22Rv1 (cell line): Measurements from ENCODE around the gene MALRD1.

ENCODE experiments used
- H3K27ac ChIP-seq: fragments of 450-650 bp; 2 replicates; pipeline ENCODE4 v1.5.1; 2017
- ZFX ChIP-seq: fragments of 450-650 bp; IDR thresholded peaks from 2 replicates; pipeline ENCODE4 v1.6.1; 2017; ENCODE audit warnings: antibody characterized with exemption, borderline replicate concordance
- TF ChIP-seq, protein P1 (sequence below): fragments of 450-650 bp; IDR thresholded peaks from 2 replicates; pipeline ENCODE4 v1.5.1; 2017; ENCODE audit warnings: mild to moderate bottlenecking

Gene MALRD1

DNA sequence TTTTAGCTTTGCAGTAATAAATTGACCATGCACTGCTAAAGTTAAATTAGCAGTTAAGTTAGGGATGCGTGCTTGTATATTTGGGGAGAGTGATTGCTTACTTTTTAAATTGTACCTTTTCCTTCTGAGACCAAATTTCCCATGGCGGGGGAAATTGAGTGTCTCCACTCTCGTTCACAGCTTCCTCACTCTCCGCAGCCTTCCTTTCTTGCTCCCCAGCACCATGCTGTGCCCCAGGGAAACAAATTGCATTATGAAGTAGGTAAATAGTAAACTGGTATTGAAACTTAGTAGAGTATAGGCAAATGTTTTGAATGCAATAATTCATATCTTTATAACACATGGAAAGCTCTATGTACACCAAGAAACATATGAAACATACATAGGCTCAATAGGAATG lies 85.4 kb downstream of the MALRD1 start:
- no peak for TF ChIP-seq ZFX
- TF ChIP-seq, protein P1, sequence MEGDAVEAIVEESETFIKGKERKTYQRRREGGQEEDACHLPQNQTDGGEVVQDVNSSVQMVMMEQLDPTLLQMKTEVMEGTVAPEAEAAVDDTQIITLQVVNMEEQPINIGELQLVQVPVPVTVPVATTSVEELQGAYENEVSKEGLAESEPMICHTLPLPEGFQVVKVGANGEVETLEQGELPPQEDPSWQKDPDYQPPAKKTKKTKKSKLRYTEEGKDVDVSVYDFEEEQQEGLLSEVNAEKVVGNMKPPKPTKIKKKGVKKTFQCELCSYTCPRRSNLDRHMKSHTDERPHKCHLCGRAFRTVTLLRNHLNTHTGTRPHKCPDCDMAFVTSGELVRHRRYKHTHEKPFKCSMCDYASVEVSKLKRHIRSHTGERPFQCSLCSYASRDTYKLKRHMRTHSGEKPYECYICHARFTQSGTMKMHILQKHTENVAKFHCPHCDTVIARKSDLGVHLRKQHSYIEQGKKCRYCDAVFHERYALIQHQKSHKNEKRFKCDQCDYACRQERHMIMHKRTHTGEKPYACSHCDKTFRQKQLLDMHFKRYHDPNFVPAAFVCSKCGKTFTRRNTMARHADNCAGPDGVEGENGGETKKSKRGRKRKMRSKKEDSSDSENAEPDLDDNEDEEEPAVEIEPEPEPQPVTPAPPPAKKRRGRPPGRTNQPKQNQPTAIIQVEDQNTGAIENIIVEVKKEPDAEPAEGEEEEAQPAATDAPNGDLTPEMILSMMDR = no peak
- no peak overlapping the region for H3K27ac ChIP-seq

DNA sequence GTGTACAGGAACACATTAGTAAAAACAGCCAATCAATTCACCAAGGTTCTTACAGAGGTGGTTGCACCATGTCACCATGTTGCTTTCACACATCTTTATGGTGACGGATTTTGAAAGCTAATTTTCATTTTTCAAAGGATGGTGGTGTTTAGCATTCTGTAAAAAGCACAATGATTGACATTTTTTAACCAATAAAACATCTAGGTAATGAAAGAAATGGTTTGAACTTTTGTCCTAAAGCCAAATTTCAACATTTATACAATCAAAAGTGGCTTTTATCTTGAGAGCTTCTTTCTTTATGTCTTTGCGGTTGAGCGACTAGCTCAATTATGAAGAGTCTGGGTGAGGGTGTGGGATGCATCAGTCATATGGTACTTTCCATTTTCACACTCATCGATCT lies 94.4 kb downstream of the MALRD1 start:
- no peak overlapping the region for H3K27ac ChIP-seq
- TF ChIP-seq, protein P1 = no peak
- no peak for TF ChIP-seq ZFX

DNA sequence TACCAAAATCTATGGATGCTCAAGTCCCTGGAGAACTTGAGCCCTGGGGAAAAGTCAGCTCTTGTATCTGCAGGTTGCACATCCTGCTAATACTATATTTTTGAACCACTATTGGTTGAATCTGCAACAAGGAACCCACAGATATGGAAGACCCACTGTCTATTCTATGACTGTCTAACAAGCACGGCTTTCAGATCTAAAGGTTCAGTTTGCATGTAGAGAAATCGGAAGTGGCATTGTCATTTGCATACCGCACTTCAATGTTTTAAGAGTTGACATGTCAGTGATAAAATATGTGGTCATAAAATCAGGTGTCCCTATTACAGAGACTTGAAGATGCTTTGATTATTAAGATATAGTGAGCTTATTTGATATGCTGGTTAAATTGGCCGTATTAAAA lies 95.6 kb downstream of the MALRD1 start:
- no peak overlapping the region for H3K27ac ChIP-seq
- no peak for TF ChIP-seq ZFX
- TF ChIP-seq, protein P1 = no peak

DNA sequence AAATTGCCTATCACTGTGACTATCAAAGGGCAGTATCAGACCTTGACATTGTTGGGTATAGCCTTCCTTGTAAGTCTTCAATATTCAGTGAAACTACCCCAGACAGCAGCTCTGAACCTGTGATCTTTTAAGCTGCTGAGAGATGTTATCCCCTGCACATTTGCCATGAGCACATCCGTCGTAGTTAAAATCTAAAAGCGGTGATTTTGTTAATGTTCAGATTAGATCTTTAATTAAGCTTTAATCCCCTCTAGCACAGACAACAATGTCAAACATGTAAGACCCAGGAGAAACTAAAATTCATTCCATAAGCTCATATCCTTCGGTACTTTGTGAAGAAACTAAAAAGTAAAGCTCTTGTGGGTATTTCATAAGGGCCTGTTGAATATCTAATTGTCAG lies 105.8 kb downstream of the MALRD1 start:
- TF ChIP-seq ZFX = no peak
- TF ChIP-seq, protein P1 = no peak
- H3K27ac ChIP-seq = no peak overlapping the region

- TF ChIP-seq, protein P1 = no peak
- TF ChIP-seq ZFX = no peak
- H3K27ac ChIP-seq = no peak overlapping the region
Measured at GRCh38 chr10:19158358-19158757, 109.8 kb downstream of the MALRD1 start.

- TF ChIP-seq, protein P1 = no peak
- no peak for TF ChIP-seq ZFX
- H3K27ac ChIP-seq = no peak overlapping the region
Measured at GRCh38 chr10:19158870-19159269, 110.3 kb downstream of the MALRD1 start.

DNA sequence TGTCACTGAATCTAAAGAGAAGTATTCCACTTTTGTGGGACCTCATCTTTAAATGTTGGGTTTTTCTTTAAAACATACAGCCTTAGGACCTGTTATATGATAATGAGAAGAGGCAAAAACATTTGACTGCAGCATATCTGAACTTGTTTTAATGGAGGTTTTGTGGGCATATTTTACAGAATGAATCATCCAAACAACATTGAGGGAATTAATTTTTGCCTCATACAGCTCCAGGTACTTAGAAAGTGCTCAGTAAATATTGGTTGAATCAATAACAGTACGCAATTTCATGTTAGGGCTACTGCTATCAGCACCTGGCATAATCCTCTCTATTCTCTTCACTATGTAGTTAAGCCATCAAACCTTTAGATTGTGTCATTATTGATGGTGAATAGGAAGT lies 115.9 kb downstream of the MALRD1 start:
- no peak for TF ChIP-seq ZFX
- TF ChIP-seq, protein P1 = no peak
- H3K27ac ChIP-seq = no peak overlapping the region
